OCI-LY1 (cell line): ENCODE results near the gene IRF8.

Experiments
- H2AFZ ChIP-seq: fragments of 200-600 bp; sonication (generic), shearing (Covaris generic); 2 replicates; pipeline ENCODE4 v1.6.0; 2014; ENCODE audit warnings: antibody characterized with exemption, mild to moderate bottlenecking, low read length
- H3F3A ChIP-seq: fragments of 200-600 bp; sonication (generic), shearing (Covaris generic); 2 replicates; pipeline ENCODE4 v1.6.0; 2014; ENCODE audit warnings: mild to moderate bottlenecking, antibody characterized with exemption, low read length, moderate library complexity; ENCODE audit not compliant: insufficient read depth
- H3K27ac ChIP-seq: fragments of 200-600 bp; sonication (generic); 2 replicates; pipeline ENCODE4 v1.5.1; 2014; ENCODE audit warnings: low read length, mixed run types, mild to moderate bottlenecking, low read depth; ENCODE audit not compliant: poor library complexity, severe bottlenecking
- H3K27me3 ChIP-seq: fragments of 200-600 bp; sonication (generic); 2 replicates; pipeline ENCODE4 v1.6.0; 2014; ENCODE audit warnings: antibody characterized with exemption, mild to moderate bottlenecking, low read length, moderate library complexity; ENCODE audit not compliant: insufficient read depth
- H3K36me3 ChIP-seq: fragments of 200-600 bp; sonication (generic); 2 replicates; pipeline ENCODE4 v1.6.1; 2014; ENCODE audit warnings: mild to moderate bottlenecking, antibody characterized with exemption, low read length, moderate library complexity, mixed read lengths; ENCODE audit not compliant: insufficient read depth
- H3K4me1 ChIP-seq: fragments of 200-600 bp; sonication (generic); 2 replicates; pipeline ENCODE4 v1.5.1; 2014; ENCODE audit warnings: mild to moderate bottlenecking, low read length, moderate library complexity; ENCODE audit not compliant: insufficient read depth, severe bottlenecking
- H3K4me2 ChIP-seq: fragments of 200-600 bp; sonication (generic), shearing (Covaris generic); 2 replicates; pipeline ENCODE4 v1.6.1; 2014; ENCODE audit warnings: low read length
- H3K4me3 ChIP-seq: fragments of 200-600 bp; sonication (generic); 2 replicates; pipeline ENCODE4 v1.5.1; 2014; ENCODE audit warnings: low read length, low read depth, mild to moderate bottlenecking, mixed read lengths; ENCODE audit not compliant: poor library complexity, severe bottlenecking
- H3K79me2 ChIP-seq: fragments of 200-600 bp; shearing (Covaris generic); 2 replicates; pipeline ENCODE4 v1.6.1; 2016; ENCODE audit warnings: mixed run types, low read length, mixed read lengths; ENCODE audit not compliant: insufficient read depth
- H3K9ac ChIP-seq: fragments of 200-600 bp; sonication (generic), shearing (Covaris generic); 2 replicates; pipeline ENCODE4 v1.6.1; 2014; ENCODE audit warnings: mild to moderate bottlenecking, low read length, mixed read lengths
- H3K9me2 ChIP-seq: fragments of 200-600 bp; sonication (generic), shearing (Covaris generic); 2 replicates; pipeline ENCODE4 v1.6.1; 2014; ENCODE audit warnings: low read depth, mild to moderate bottlenecking, low read length, mixed read lengths
- H3K9me3 ChIP-seq: fragments of 200-600 bp; shearing (Covaris generic); 2 replicates; pipeline ENCODE4 v1.6.1; 2014; ENCODE audit warnings: low read length, mixed read lengths
- H4K20me1 ChIP-seq: fragments of 200-600 bp; sonication (generic), shearing (Covaris generic); 2 replicates; pipeline ENCODE4 v1.6.0; 2016; ENCODE audit warnings: mild to moderate bottlenecking, low read length; ENCODE audit not compliant: insufficient read depth
- EZH2 ChIP-seq: fragments of 200-600 bp; sonication (generic), shearing (Covaris generic); IDR thresholded peaks from 2 replicates; pipeline ENCODE4 v1.8.0; 2017; ENCODE audit warnings: borderline replicate concordance, mixed run types, mild to moderate bottlenecking, antibody characterized with exemption, low read length, moderate library complexity, mixed read lengths
- TF ChIP-seq, protein P1 (sequence below): fragments of 200-600 bp; sonication (generic), shearing (Covaris generic); IDR thresholded peaks from 2 replicates; pipeline ENCODE4 v1.5.1; 2017; ENCODE audit warnings: mild to moderate bottlenecking, antibody characterized with exemption, low read length, moderate library complexity, mixed read lengths

The IRF8 gene

DNA sequence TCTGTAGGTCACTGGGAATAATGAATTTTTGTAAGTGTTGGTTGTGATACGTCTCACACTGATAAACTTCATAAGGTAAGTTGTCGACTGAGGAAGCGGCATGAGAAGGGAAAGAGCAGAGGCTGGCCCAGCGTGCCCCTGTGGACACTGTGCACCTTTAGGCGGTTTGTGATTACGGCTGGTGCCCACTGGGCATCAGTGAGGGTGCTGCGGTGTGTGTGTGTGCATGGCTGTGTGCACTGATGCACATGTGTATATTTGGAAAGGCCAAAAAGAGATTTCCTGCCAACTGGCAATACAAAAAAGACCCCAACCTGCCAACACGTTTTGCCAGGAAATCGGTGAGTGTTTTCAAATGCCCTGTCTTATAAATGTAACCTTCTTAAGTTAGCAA lies 11.9 kb downstream of the IRF8 start:
- Histone ChIP-seq H3K27ac (peak overlapping the region; percentile 94), H3K79me2 (no peaks in the 10 kb centered on the region), H3K9ac (peak overlapping the region; percentile 56), H3K9me3 (no peaks in the 10 kb centered on the region), H3K4me3 (peak overlapping the region; percentile 58), H3K4me1 (peaks cover 100% of the 10 kb centered on the region), H3F3A (peaks cover 5% of the 10 kb centered on the region), H2AFZ (no peak overlapping the region), H3K27me3 (no peaks in the 10 kb centered on the region), H3K4me2 (peak overlapping the region; percentile 86), H3K36me3 (peaks cover 85% of the 10 kb centered on the region), H4K20me1 (no peaks in the 10 kb centered on the region), H3K9me2 (no peaks in the 10 kb centered on the region)
- no peak for TF ChIP-seq EZH2
- TF ChIP-seq, protein P1, sequence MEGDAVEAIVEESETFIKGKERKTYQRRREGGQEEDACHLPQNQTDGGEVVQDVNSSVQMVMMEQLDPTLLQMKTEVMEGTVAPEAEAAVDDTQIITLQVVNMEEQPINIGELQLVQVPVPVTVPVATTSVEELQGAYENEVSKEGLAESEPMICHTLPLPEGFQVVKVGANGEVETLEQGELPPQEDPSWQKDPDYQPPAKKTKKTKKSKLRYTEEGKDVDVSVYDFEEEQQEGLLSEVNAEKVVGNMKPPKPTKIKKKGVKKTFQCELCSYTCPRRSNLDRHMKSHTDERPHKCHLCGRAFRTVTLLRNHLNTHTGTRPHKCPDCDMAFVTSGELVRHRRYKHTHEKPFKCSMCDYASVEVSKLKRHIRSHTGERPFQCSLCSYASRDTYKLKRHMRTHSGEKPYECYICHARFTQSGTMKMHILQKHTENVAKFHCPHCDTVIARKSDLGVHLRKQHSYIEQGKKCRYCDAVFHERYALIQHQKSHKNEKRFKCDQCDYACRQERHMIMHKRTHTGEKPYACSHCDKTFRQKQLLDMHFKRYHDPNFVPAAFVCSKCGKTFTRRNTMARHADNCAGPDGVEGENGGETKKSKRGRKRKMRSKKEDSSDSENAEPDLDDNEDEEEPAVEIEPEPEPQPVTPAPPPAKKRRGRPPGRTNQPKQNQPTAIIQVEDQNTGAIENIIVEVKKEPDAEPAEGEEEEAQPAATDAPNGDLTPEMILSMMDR, result no peak

DNA sequence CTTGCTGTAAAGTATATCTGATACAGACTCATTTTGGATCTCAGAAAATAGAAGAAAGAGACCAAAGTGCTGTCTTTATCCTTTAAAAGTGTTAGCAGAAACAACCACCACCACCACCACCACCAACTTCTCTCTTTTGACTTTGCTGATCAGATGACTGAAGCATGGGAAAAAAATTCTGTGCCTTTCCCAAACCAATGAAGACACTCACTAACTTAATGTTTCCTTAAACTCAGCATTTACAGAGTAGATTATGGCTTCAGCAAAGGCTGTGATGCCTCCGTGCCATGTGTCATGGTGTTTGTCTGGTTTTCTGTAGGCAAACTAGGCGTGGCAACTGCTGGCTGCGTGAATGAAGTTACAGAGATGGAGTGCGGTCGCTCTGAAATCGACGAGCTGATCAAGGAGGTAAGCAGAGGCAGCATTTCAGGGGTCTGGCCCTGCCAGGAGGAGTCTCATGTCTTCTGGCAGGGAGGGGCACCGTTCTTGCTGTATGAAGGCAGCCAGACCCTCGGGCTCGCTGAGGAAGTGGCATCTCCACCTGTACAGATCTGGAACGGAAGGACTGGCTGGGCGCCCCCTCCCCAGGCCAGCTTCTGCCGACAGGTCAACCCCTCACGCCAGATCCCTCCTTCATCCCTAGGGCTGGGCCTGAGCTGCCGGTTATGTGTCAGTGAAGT lies 12.4 kb downstream of the IRF8 start:
- peaks cover 100% of the 10 kb centered on the region for H3K4me1 ChIP-seq
- peak overlapping the region; percentile 94 for H3K27ac ChIP-seq
- peaks cover 5% of the 10 kb centered on the region for H3F3A ChIP-seq
- no peaks in the 10 kb centered on the region for H3K79me2 ChIP-seq
- no peaks in the 10 kb centered on the region for H4K20me1 ChIP-seq
- peaks cover 85% of the 10 kb centered on the region for H3K36me3 ChIP-seq
- peak overlapping the region; percentile 86 for H3K4me2 ChIP-seq
- H3K9me3 ChIP-seq, result no peaks in the 10 kb centered on the region
- peak overlapping the region; percentile 58 for H3K4me3 ChIP-seq
- no peak overlapping the region for H2AFZ ChIP-seq
- H3K9me2 ChIP-seq, result no peaks in the 10 kb centered on the region
- peak overlapping the region; percentile 56 for H3K9ac ChIP-seq
- TF ChIP-seq EZH2, result no peak
- TF ChIP-seq, protein P1, result no peak
- H3K27me3 ChIP-seq, result no peaks in the 10 kb centered on the region

DNA sequence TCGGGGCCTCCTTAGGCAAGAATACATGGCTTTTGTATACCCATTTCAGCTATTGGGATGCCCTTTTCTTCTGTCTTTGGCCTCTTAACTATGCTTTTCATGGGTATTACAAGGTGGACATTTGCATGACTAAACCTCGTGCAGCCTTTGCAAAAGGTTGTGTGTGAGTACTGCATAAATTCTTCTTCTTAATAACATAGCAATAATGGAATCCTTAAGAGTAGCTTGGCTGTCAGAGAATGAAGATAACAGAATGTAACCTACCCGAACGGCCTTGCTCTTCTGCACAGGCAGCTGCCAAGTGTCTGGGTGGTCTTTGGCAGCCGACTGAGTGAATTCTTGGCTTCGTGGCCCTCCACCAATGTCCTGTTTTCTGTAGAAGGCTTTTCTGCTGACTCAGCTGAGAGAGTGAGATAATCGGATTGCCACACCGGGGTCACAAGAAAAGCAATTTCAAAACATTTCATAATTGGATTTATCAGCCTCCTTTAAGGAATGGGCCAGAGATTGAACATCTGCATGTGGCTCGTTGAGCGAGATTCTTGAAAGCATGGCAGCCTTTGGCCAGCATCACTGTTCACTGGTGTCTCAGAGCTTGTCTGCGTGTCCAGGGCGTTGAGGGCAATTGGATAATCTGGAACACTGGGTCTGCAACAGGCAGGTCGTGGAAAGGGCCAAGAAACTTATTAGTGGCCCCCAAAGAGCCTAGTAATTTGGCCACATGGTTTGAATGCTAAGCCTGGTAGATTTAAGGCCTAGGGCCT lies 13.4 kb downstream of the IRF8 start:
- Histone ChIP-seq H3K27me3 (no peaks in the 10 kb centered on the region), H3K4me3 (peak overlapping the region; percentile 58), H3K9ac (peak overlapping the region; percentile 56), H3K4me1 (peaks cover 100% of the 10 kb centered on the region), H3K9me3 (no peaks in the 10 kb centered on the region), H3K27ac (peak overlapping the region; percentile 94), H4K20me1 (no peaks in the 10 kb centered on the region), H3K9me2 (no peaks in the 10 kb centered on the region), H3K4me2 (peak overlapping the region; percentile 86), H2AFZ (no peak overlapping the region), H3F3A (peaks cover 5% of the 10 kb centered on the region), H3K79me2 (no peaks in the 10 kb centered on the region), H3K36me3 (peaks cover 85% of the 10 kb centered on the region)
- TF ChIP-seq, protein P1, result no peak
- no peak for TF ChIP-seq EZH2
